Endometrial microvascular endothelial cells (primary cell): Measurements from ENCODE around the gene CALCR. TPM values are rescaled to one million over a fixed set of nuclear protein-coding genes. Genes with fewer than 3 reads are reported as not detected.
"Not testable (repeated sequence)": the region's sequence is repeated elsewhere in the genome, so short reads cannot be mapped to it uniquely, and the experiment has no call there.

ENCODE experiments used
- in situ Hi-C: cut with HindIII; loops from 2 replicates; pipeline ENCODE4 v1.10.0; 2017; ENCODE audit warnings: low sequenced_read_pairs, low pct_unique_long_range_greater_than_20kb; ENCODE audit errors: inconsistent ontology term
- total RNA-seq: library from RNA; depleted of rRNA; stranded (reverse); fragments of >200 nt; gene quantifications from one replicate; pipeline ENCODE4 v1.2.3, GENCODE V29; 2015; ENCODE audit errors: inconsistent ontology term

CALCR gene
- total RNA-seq, result not detected

GRCh38 chr7:93574646-93575554, at the start of gene CALCR:
Gene CALCR (minus strand): TSS chr7:93574724. CDS start chr7:93486981, 87,743 bp downstream.
- in situ Hi-C loops, result no loop called here

- in situ Hi-C loops, result no loop called here
Measured at GRCh38 chr7:93623816-93624215, 49.3 kb upstream of the CALCR start.

- in situ Hi-C loops, result no loop called here
Measured at GRCh38 chr7:93622036-93623033, 47.8 kb upstream of the CALCR start.

- in situ Hi-C loops, result no loop called here
Measured at GRCh38 chr7:93620864-93621263, 46.3 kb upstream of the CALCR start.

GRCh38 chr7:93620057-93620456, 45.5 kb upstream of the CALCR start:
- in situ Hi-C loops, result no loop called here

- in situ Hi-C loops, result no loop called here
Measured at GRCh38 chr7:93601363-93601762, 26.8 kb upstream of the CALCR start.

GRCh38 chr7:93594250-93594649, 19.7 kb upstream of the CALCR start:
- in situ Hi-C loops, result no loop called here

- in situ Hi-C loops, result no loop called here
Measured at GRCh38 chr7:93592588-93593266, 18.2 kb upstream of the CALCR start.

GRCh38 chr7:93591224-93592050, 16.9 kb upstream of the CALCR start:
- in situ Hi-C loops, result not testable (repeated sequence)

- in situ Hi-C loops, result not testable (repeated sequence)
Measured at GRCh38 chr7:93586479-93586865, 11.9 kb upstream of the CALCR start.

GRCh38 chr7:93585694-93586478, 11.4 kb upstream of the CALCR start:
- in situ Hi-C loops, result not testable (repeated sequence)

GRCh38 chr7:93579431-93579830, 4.9 kb upstream of the CALCR start:
- in situ Hi-C loops, result no loop called here

- in situ Hi-C loops, result no loop called here
Measured at GRCh38 chr7:93578762-93579161, 4.2 kb upstream of the CALCR start.

GRCh38 chr7:93575555-93576399, 1.3 kb upstream of the CALCR start:
- in situ Hi-C loops, result no loop called here

GRCh38 chr7:93574269-93574645, 267 bp downstream of the CALCR start:
- in situ Hi-C loops, result no loop called here

GRCh38 chr7:93569189-93569588, 5.3 kb downstream of the CALCR start:
- in situ Hi-C loops, result no loop called here

- in situ Hi-C loops, result no loop called here
Measured at GRCh38 chr7:93566876-93567275, 7.6 kb downstream of the CALCR start.
